PC-9 (cell line): Measurements from ENCODE around the gene WNT4. TPM values are rescaled to one million over a fixed set of nuclear protein-coding genes. Genes with fewer than 3 reads are reported as not detected.

Experiments
- BruUV-seq: library from RNA; stranded (reverse); fragments of 400-500 nt; replicated peaks from 2 replicates; lab custom pipeline; 2021; lab: Mats Ljungman, UMichigan
- CTCF ChIA-PET: fragments of 300-600 bp; sonication (Branson Sonifier 250); formaldehyde crosslinking; loops from one replicate; lab custom pipeline; 2022; ENCODE audit warnings: antibody characterized with exemption; lab: Charles Lee
- POLR2A ChIA-PET: fragments of 300-600 bp; sonication (Branson Sonifier 250); formaldehyde crosslinking; loops from one replicate; lab custom pipeline; 2022; ENCODE audit warnings: antibody characterized with exemption; ENCODE audit not compliant: unreplicated experiment; lab: Charles Lee
- DNase-seq, 2 experiments: peaks; one replicate each; pipeline versions ENCODE4 v3.0.0 to v3.0.0-alpha.2; 2015 to 2022; ENCODE audit warnings: mixed read lengths in 1 of 2
- H2AFZ ChIP-seq: fragments of 200-600 bp; sonication (generic); 2 replicates; pipeline ENCODE4 v1.8.1; 2017; ENCODE audit warnings: antibody characterized with exemption
- H3F3A ChIP-seq: fragments of 200-600 bp; sonication (generic); 2 replicates; pipeline ENCODE4 v1.8.1; 2017; ENCODE audit warnings: antibody characterized with exemption, mild to moderate bottlenecking, low read depth; ENCODE audit not compliant: insufficient read depth
- H3K27ac ChIP-seq: fragments of 200-600 bp; sonication (generic); 2 replicates; pipeline ENCODE4 v1.6.1; 2016; ENCODE audit warnings: mixed run types
- H3K27me3 ChIP-seq: fragments of 200-600 bp; sonication (generic); 2 replicates; pipeline ENCODE4 v1.6.1; 2016; ENCODE audit warnings: low read depth, mixed run types; ENCODE audit not compliant: insufficient read depth
- H3K36me3 ChIP-seq: fragments of 200-600 bp; sonication (generic); 2 replicates; pipeline ENCODE4 v1.6.1; 2016; ENCODE audit warnings: low read depth, mixed run types
- H3K4me1 ChIP-seq: fragments of 200-600 bp; sonication (generic); replicated peaks from 2 replicates; pipeline ENCODE4 v1.6.1; 2016; ENCODE audit warnings: mixed run types; ENCODE audit not compliant: insufficient read depth
- H3K4me2 ChIP-seq: fragments of 200-600 bp; sonication (generic); 2 replicates; pipeline ENCODE4 v1.6.1; 2017; ENCODE audit warnings: mixed run types
- H3K4me3 ChIP-seq: fragments of 200-600 bp; sonication (generic); 2 replicates; pipeline ENCODE4 v1.6.1; 2016; ENCODE audit warnings: mixed run types
- H3K79me2 ChIP-seq: fragments of 200-600 bp; sonication (generic); 2 replicates; pipeline ENCODE4 v1.6.1; 2017; ENCODE audit warnings: low read depth, mixed run types
- H3K9me2 ChIP-seq: fragments of 200-600 bp; sonication (generic); 2 replicates; pipeline ENCODE4 v1.8.1; 2017; ENCODE audit warnings: mild to moderate bottlenecking; ENCODE audit not compliant: insufficient read depth
- H3K9me3 ChIP-seq: fragments of 200-600 bp; sonication (generic); 2 replicates; pipeline ENCODE4 v1.8.1; 2016; ENCODE audit warnings: low read depth; ENCODE audit not compliant: insufficient read depth
- H4K20me1 ChIP-seq: fragments of 200-600 bp; sonication (generic); 2 replicates; pipeline ENCODE4 v1.8.1; 2017; ENCODE audit not compliant: insufficient read depth
- CTCF ChIP-seq: fragments of 200-600 bp; sonication (generic); conservative IDR thresholded peaks from 2 replicates; pipeline ENCODE4 v1.6.1; 2017; ENCODE audit warnings: mixed run types, antibody characterized with exemption, mild to moderate bottlenecking, moderate library complexity
- EZH2 ChIP-seq: fragments of 200-600 bp; sonication (generic); IDR thresholded peaks from 2 replicates; pipeline ENCODE4 v1.8.0; 2017; ENCODE audit warnings: antibody characterized with exemption, low read depth
- intact Hi-C: fragments of 100-400 bp; cut with micrococcal nuclease; formaldehyde crosslinking; loops from one replicate; pipeline ENCODE4 v1.10.0; 2022; ENCODE audit not compliant: unreplicated experiment
- total RNA-seq: library from RNA; stranded (reverse); gene quantifications from 2 replicates; pipeline ENCODE4 v1.2.3, GENCODE V29; 2021

WNT4 gene
- total RNA-seq, 1 experiment from 2014 or later: 0.83 TPM

GRCh38 chr1:22074803-22075202 lies 68.1 kb downstream of the WNT4 start:
- no peak overlapping the region for H2AFZ ChIP-seq
- no peak for DNase-seq
- intact Hi-C loops: no loop called here
- H4K20me1 ChIP-seq: peaks cover 85% of the 10 kb centered on the region
- BruUV-seq: no TSS peak
- ChIA-PET CTCF (no interaction called here), POLR2A (no interaction called here)
- no peaks in the 10 kb centered on the region for H3K9me3 ChIP-seq
- peaks cover 98% of the 10 kb centered on the region for H3K79me2 ChIP-seq
- TF ChIP-seq EZH2 (no peak), CTCF (no peak)
- no peak overlapping the region for H3K27ac ChIP-seq
- H3K9me2 ChIP-seq: no peaks in the 10 kb centered on the region
- H3K4me3 ChIP-seq: no peak overlapping the region
- H3F3A ChIP-seq: peaks cover 2% of the 10 kb centered on the region; the same call in 1 of the 2 replicates
- H3K4me1 ChIP-seq: no peaks in the 10 kb centered on the region
- H3K27me3 ChIP-seq: no peaks in the 10 kb centered on the region
- no peaks in the 10 kb centered on the region; the same call in 1 of the 2 replicates for H3K36me3 ChIP-seq
- H3K4me2 ChIP-seq: no peak overlapping the region

- Histone ChIP-seq H2AFZ (no peak overlapping the region), H3K4me1 (no peaks in the 10 kb centered on the region), H3K79me2 (peaks cover 100% of the 10 kb centered on the region), H3K36me3 (no peaks in the 10 kb centered on the region), H3K4me3 (no peak overlapping the region), H3K27me3 (no peaks in the 10 kb centered on the region), H3K9me2 (no peaks in the 10 kb centered on the region), H3K4me2 (no peak overlapping the region), H3K27ac (no peak overlapping the region), H3K9me3 (no peaks in the 10 kb centered on the region), H3F3A (peaks cover 3% of the 10 kb centered on the region; the same call in 1 of the 2 replicates), H4K20me1 (peaks cover 90% of the 10 kb centered on the region)
- DNase-seq: no peak
- no TSS peak for BruUV-seq
- intact Hi-C loops: no loop called here
- CTCF ChIA-PET: no interaction called here
- POLR2A ChIA-PET: no interaction called here
- TF ChIP-seq EZH2 (no peak), CTCF (no peak)
Measured at GRCh38 chr1:22071511-22071910, 71.4 kb downstream of the WNT4 start.

Other genes starting within 250 kb of the WNT4 start
- gene HSPG2, start 205.8 kb downstream of the WNT4 start, total RNA-seq: 126 and 157 TPM in 2 replicates
- not detected in 2 replicates for gene CELA3B, start 166.1 kb downstream of the WNT4 start, total RNA-seq
- gene CELA3A, start 141.4 kb downstream of the WNT4 start, total RNA-seq: not detected in 2 replicates
- gene CDC42, start 90.4 kb downstream of the WNT4 start, total RNA-seq: 119 and 183 TPM in 2 replicates